OCI-LY7 (cell line): ENCODE results near the gene KRT24. TPM values are rescaled to one million over a fixed set of nuclear protein-coding genes. Genes with fewer than 3 reads are reported as not detected.

Source experiments
- BruUV-seq: library from RNA; stranded (reverse); fragments of 400-500 nt; replicated peaks from 2 replicates; lab custom pipeline; 2021; lab: Mats Ljungman, UMichigan
- CTCF ChIA-PET: fragments of 300-600 bp; sonication (Branson Sonifier 250); formaldehyde crosslinking; loops from one replicate; lab custom pipeline; 2022; ENCODE audit warnings: antibody characterized with exemption; ENCODE audit not compliant: unreplicated experiment; lab: Charles Lee
- POLR2A ChIA-PET: fragments of 300-600 bp; sonication (Branson Sonifier 250); formaldehyde crosslinking; loops from one replicate; lab custom pipeline; 2022; ENCODE audit warnings: antibody characterized with exemption; lab: Charles Lee
- DNase-seq: peaks from one replicate; pipeline ENCODE4 v3.0.0-alpha.2; 2015; ENCODE audit warnings: low spot score
- H2AFZ ChIP-seq: fragments of 200-600 bp; sonication (generic), shearing (Covaris generic); 2 replicates; pipeline ENCODE4 v1.6.1; 2014; ENCODE audit warnings: mild to moderate bottlenecking, antibody characterized with exemption, low read length, moderate library complexity
- H3K27ac ChIP-seq: fragments of 200-600 bp; sonication (generic); 2 replicates; pipeline ENCODE4 v1.5.1; 2014; ENCODE audit warnings: mixed run types, low read depth, mild to moderate bottlenecking, moderate library complexity, low read length, inconsistent platforms; ENCODE audit not compliant: poor library complexity, severe bottlenecking
- H3K36me3 ChIP-seq: fragments of 200-600 bp; sonication (generic); 2 replicates; pipeline ENCODE4 v1.6.1; 2014; ENCODE audit warnings: mild to moderate bottlenecking, antibody characterized with exemption, low read length, moderate library complexity, mixed read lengths; ENCODE audit not compliant: insufficient read depth
- H3K4me1 ChIP-seq: fragments of 200-600 bp; sonication (generic); 2 replicates; pipeline ENCODE4 v1.5.1; 2014; ENCODE audit warnings: mild to moderate bottlenecking, low read length; ENCODE audit not compliant: insufficient read depth, poor library complexity, severe bottlenecking
- H3K4me2 ChIP-seq: fragments of 200-600 bp; sonication (generic); 2 replicates; pipeline ENCODE4 v1.6.1; 2014; ENCODE audit warnings: mild to moderate bottlenecking, low read length
- H3K4me3 ChIP-seq: fragments of 200-600 bp; sonication (generic); 2 replicates; pipeline ENCODE4 v1.5.1; 2014; ENCODE audit warnings: mild to moderate bottlenecking, low read depth, low read length; ENCODE audit not compliant: poor library complexity, severe bottlenecking
- H3K79me2 ChIP-seq: fragments of 200-600 bp; sonication (generic); 2 replicates; pipeline ENCODE4 v1.6.1; 2016; ENCODE audit warnings: low read depth, mild to moderate bottlenecking, low read length, moderate library complexity, mixed read lengths; ENCODE audit not compliant: insufficient read depth
- H3K9me2 ChIP-seq: fragments of 200-600 bp; sonication (generic); 2 replicates; pipeline ENCODE4 v1.6.1; 2016; ENCODE audit warnings: mild to moderate bottlenecking, low read length, mixed read lengths; ENCODE audit not compliant: insufficient read depth
- H3K9me3 ChIP-seq: fragments of 200-600 bp; sonication (generic); 2 replicates; pipeline ENCODE4 v1.6.1; 2014; ENCODE audit warnings: mild to moderate bottlenecking, mixed run types, low read length, mixed read lengths
- H4K20me1 ChIP-seq: fragments of 200-600 bp; sonication (generic); 2 replicates; pipeline ENCODE4 v1.6.1; 2014; ENCODE audit warnings: mild to moderate bottlenecking, antibody characterized with exemption, low read length, moderate library complexity, mixed read lengths; ENCODE audit not compliant: insufficient read depth
- EZH2phosphoT487 ChIP-seq: fragments of 200-600 bp; sonication (generic); IDR thresholded peaks from 2 replicates; pipeline ENCODE4 v1.6.1; 2018; ENCODE audit warnings: low read depth, borderline replicate concordance, mild to moderate bottlenecking, mixed run types, antibody characterized with exemption, low read length, moderate library complexity, mixed read lengths
- intact Hi-C: fragments of 100-400 bp; cut with micrococcal nuclease; formaldehyde crosslinking; loops from one replicate; pipeline ENCODE4 v1.10.0; 2022; ENCODE audit not compliant: unreplicated experiment
- total RNA-seq, 2 experiments: library from RNA; depleted of rRNA in 1 of 2; stranded (reverse); fragments of >200 nt in 1 of 2; shearing (Covaris generic) in 1 of 2; gene quantifications; 2 replicates each; pipeline ENCODE4 v1.2.3, GENCODE V29; 2014 to 2022
- TF ChIP-seq, protein P1 (sequence below): fragments of 200-600 bp; sonication (generic); conservative IDR thresholded peaks from 2 replicates; pipeline ENCODE4 v1.5.1; 2014; ENCODE audit warnings: mild to moderate bottlenecking, antibody characterized with exemption, low read length, moderate library complexity, mixed read lengths

The KRT24 gene
- total RNA-seq, 2 experiments from 2014 or later, result not detected

DNA sequence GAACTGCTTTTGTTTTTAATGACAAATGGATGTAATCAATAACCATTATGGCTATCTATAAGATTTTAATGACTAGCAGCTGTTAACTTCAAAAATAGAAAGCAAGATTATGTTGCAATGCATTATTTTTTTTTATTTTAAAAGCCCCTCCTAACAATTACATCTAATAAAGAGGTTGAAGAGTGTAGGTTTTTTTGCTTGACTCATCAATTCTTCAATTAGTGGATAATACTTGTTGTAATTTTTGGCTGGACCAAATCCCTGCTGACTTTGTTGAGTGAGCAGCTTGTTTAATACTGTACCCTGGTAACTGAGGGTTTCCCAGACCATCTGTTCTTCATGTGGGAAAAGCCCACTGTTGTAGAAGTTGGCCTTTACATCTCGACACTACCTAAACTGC, 27.4 kb upstream of the KRT24 start:
- H2AFZ ChIP-seq, result no peak overlapping the region
- no peak for TF ChIP-seq EZH2phosphoT487
- TF ChIP-seq, protein P1, sequence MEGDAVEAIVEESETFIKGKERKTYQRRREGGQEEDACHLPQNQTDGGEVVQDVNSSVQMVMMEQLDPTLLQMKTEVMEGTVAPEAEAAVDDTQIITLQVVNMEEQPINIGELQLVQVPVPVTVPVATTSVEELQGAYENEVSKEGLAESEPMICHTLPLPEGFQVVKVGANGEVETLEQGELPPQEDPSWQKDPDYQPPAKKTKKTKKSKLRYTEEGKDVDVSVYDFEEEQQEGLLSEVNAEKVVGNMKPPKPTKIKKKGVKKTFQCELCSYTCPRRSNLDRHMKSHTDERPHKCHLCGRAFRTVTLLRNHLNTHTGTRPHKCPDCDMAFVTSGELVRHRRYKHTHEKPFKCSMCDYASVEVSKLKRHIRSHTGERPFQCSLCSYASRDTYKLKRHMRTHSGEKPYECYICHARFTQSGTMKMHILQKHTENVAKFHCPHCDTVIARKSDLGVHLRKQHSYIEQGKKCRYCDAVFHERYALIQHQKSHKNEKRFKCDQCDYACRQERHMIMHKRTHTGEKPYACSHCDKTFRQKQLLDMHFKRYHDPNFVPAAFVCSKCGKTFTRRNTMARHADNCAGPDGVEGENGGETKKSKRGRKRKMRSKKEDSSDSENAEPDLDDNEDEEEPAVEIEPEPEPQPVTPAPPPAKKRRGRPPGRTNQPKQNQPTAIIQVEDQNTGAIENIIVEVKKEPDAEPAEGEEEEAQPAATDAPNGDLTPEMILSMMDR, result no peak
- no peaks in the 10 kb centered on the region for H3K36me3 ChIP-seq
- peaks cover 8% of the 10 kb centered on the region for H3K4me1 ChIP-seq
- no peaks in the 10 kb centered on the region for H3K79me2 ChIP-seq
- no peak for DNase-seq
- POLR2A ChIA-PET, result no interaction called here
- H3K4me2 ChIP-seq, result no peak overlapping the region
- H4K20me1 ChIP-seq, result no peaks in the 10 kb centered on the region
- no peak overlapping the region for H3K4me3 ChIP-seq
- BruUV-seq, result no TSS peak
- intact Hi-C loops, result no loop called here
- no peak overlapping the region for H3K27ac ChIP-seq
- H3K9me2 ChIP-seq, result no peaks in the 10 kb centered on the region
- CTCF ChIA-PET, result no interaction called here
- H3K9me3 ChIP-seq, result no peaks in the 10 kb centered on the region

DNA sequence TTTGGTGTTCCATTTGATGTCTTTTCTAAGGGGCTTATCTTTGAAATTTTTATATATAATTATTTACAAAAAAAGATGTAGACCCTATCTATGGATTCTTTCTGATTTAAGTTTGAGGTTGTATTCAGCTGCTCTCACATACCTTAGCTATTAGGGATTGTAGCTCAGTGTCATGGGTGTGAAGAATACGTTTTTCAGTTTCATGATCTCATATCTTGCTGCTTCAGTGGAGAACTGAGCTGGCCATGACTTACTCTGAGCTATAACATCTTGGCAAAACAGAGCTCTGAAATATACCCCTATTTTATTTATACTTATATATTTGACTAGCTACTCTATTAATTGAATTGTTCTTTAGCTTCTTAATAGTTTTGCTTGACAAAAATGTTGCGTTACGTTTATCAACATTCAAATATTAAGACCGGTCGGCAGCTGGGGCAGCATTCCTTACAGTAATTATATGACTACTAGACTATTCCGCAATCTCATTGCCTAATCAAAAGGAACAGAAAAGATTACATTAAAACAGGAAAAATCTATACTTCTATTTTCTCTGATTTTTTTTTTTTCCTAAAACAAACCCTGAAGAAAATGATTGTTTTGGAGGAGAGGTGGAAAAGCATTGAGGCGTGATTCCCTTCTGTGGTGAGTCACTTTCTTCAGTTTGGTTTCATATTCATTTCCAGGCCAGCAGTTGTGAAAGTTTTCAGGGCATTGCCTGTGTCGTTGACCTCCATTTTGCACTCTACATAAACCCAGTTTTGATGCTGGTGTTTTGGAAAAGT, 24.1 kb upstream of the KRT24 start:
- H3K27ac ChIP-seq, result no peak overlapping the region
- BruUV-seq, result no TSS peak
- no peaks in the 10 kb centered on the region for H4K20me1 ChIP-seq
- intact Hi-C loops, result loop anchor here (5.0 kb wide), 1 partner anchor 105 kb away; no protein-coding TSS in a partner anchor
- ChIA-PET CTCF (no interaction called here), POLR2A (interaction anchor here (0.6 kb wide), 1 partner anchor 518 kb away, joined by 7 read pairs; no protein-coding TSS in a partner anchor)
- no peak overlapping the region for H3K4me3 ChIP-seq
- peak; percentile 47 for DNase-seq
- no peaks in the 10 kb centered on the region for H3K9me2 ChIP-seq
- H3K4me2 ChIP-seq, result 0 out of 2 replicates have a peak overlapping the region, but pooled peaks have one; percentile 11
- H3K9me3 ChIP-seq, result no peaks in the 10 kb centered on the region
- peaks cover 8% of the 10 kb centered on the region for H3K4me1 ChIP-seq
- H3K79me2 ChIP-seq, result no peaks in the 10 kb centered on the region
- no peaks in the 10 kb centered on the region for H3K36me3 ChIP-seq
- TF ChIP-seq EZH2phosphoT487, result no peak
- TF ChIP-seq, protein P1, result no peak
- H2AFZ ChIP-seq, result no peak overlapping the region

DNA sequence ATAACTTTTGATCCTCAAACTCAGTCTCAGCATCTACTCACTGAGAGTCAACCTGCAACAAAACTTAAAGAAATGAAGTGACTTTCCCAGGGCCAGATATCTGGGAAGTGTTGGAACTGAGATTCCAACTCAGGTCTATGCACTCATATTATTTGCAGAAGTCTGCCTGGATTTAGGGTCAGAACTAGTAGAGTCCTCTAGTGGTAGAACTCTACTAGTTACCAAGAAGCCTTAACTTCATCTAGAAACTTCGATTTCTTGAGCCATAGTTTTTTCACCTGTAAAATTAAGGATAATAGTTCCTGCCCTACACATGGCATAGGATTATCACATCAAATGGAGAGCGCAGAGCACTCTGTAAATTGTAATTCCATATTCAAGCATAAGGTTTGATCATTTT, 23.4 kb upstream of the KRT24 start:
- peak; percentile 9 for DNase-seq
- Histone ChIP-seq H3K36me3 (no peaks in the 10 kb centered on the region), H3K4me2 (no peak overlapping the region), H4K20me1 (no peaks in the 10 kb centered on the region), H3K9me3 (no peaks in the 10 kb centered on the region), H3K9me2 (no peaks in the 10 kb centered on the region), H3K79me2 (no peaks in the 10 kb centered on the region), H3K4me1 (peaks cover 8% of the 10 kb centered on the region), H3K4me3 (no peak overlapping the region), H3K27ac (no peak overlapping the region), H2AFZ (no peak overlapping the region)
- no peak for TF ChIP-seq EZH2phosphoT487
- TF ChIP-seq, protein P1, result peak; percentile 63
- CTCF ChIA-PET, result no interaction called here
- BruUV-seq, result no TSS peak
- POLR2A ChIA-PET, result interaction anchor here (0.6 kb wide), 1 partner anchor 519 kb away, joined by 7 read pairs; no protein-coding TSS in a partner anchor
- intact Hi-C loops, result loop anchor here (5.0 kb wide), 1 partner anchor 105 kb away; no protein-coding TSS in a partner anchor
